ENCODE measurements around the gene ATP8B4. TPM values are rescaled to one million over a fixed set of nuclear protein-coding genes. Genes with fewer than 3 reads are reported as not detected.

ATP8B4 gene
- total RNA-seq, 2 donors from 2014 or later = 16.8 to 16.9 TPM

- H3K9me3 ChIP-seq = no peaks in the 10 kb centered on the region
- H3K4me1 ChIP-seq (ENCODE audit: control insufficient read depth in 1 of 2, low read depth in 2 of 2) = no peaks in the 10 kb centered on the region
- H3K27me3 ChIP-seq (replicated peaks; ENCODE audit: insufficient read depth) = no peaks in the 10 kb centered on the region
- H3K36me3 ChIP-seq = no peaks in the 10 kb centered on the region
- no peak overlapping the region for H3K27ac ChIP-seq
- no peak overlapping the region for H3K4me3 ChIP-seq
- DNase-seq (ENCODE audit: low spot score) (no peak), ATAC-seq (ENCODE audit: insufficient number of reproducible peaks, low FRiP score, low read depth) (no peak)
- no peak for TF ChIP-seq CTCF (IDR thresholded peaks at IDR 0.05)
These were observed 94.8 kb downstream of the ATP8B4 start for GRCh38 chr15:50024281-50024680.

GRCh38 chr15:50018491-50018890 lies 100.5 kb downstream of the ATP8B4 start:
- Histone ChIP-seq H3K9me3 (no peaks in the 10 kb centered on the region), H3K27ac (no peak overlapping the region), H3K4me3 (no peak overlapping the region), H3K36me3 (no peaks in the 10 kb centered on the region), H3K27me3 (replicated peaks; ENCODE audit: insufficient read depth) (no peaks in the 10 kb centered on the region), H3K4me1 (ENCODE audit: control insufficient read depth in 1 of 2, low read depth in 2 of 2) (no peaks in the 10 kb centered on the region)
- ATAC-seq (ENCODE audit: insufficient number of reproducible peaks, low FRiP score, low read depth) (no peak), DNase-seq (ENCODE audit: low spot score) (no peak)
- no peak for TF ChIP-seq CTCF (IDR thresholded peaks at IDR 0.05)

- Histone ChIP-seq H3K27me3 (replicated peaks; ENCODE audit: insufficient read depth) (no peaks in the 10 kb centered on the region), H3K27ac (no peak overlapping the region), H3K4me1 (ENCODE audit: control insufficient read depth in 1 of 2, low read depth in 2 of 2) (no peaks in the 10 kb centered on the region), H3K36me3 (no peaks in the 10 kb centered on the region), H3K9me3 (no peaks in the 10 kb centered on the region), H3K4me3 (no peak overlapping the region)
- ATAC-seq (ENCODE audit: insufficient number of reproducible peaks, low FRiP score, low read depth) (no peak), DNase-seq (ENCODE audit: low spot score) (no peak)
- TF ChIP-seq CTCF (IDR thresholded peaks at IDR 0.05) = no peak
These were observed 101.5 kb downstream of the ATP8B4 start for GRCh38 chr15:50017522-50017921.

- no peaks in the 10 kb centered on the region for H3K36me3 ChIP-seq
- no peak for TF ChIP-seq CTCF (IDR thresholded peaks at IDR 0.05)
- H3K4me3 ChIP-seq = no peak overlapping the region
- H3K27me3 ChIP-seq (replicated peaks; ENCODE audit: insufficient read depth) = no peaks in the 10 kb centered on the region
- H3K9me3 ChIP-seq = no peaks in the 10 kb centered on the region
- no peak for DNase-seq (ENCODE audit: low spot score)
- H3K27ac ChIP-seq = no peak overlapping the region
- ATAC-seq (ENCODE audit: insufficient number of reproducible peaks, low FRiP score, low read depth) = no peak
- peaks cover 1 to 5% of the 10 kb centered on the region in 2 donors for H3K4me1 ChIP-seq (ENCODE audit: control insufficient read depth in 1 of 2, low read depth in 2 of 2)
These were observed 102.1 kb downstream of the ATP8B4 start for GRCh38 chr15:50016951-50017350.

GRCh38 chr15:50012790-50013189 lies 106.2 kb downstream of the ATP8B4 start:
- Histone ChIP-seq H3K36me3 (no peaks in the 10 kb centered on the region), H3K4me3 (no peak overlapping the region), H3K27me3 (replicated peaks; ENCODE audit: insufficient read depth) (no peaks in the 10 kb centered on the region), H3K9me3 (no peaks in the 10 kb centered on the region), H3K4me1 (ENCODE audit: control insufficient read depth in 1 of 2, low read depth in 2 of 2) (peaks cover 5 to 6% of the 10 kb centered on the region in 2 donors), H3K27ac (no peak overlapping the region)
- ATAC-seq (ENCODE audit: insufficient number of reproducible peaks, low FRiP score, low read depth) (no peak), DNase-seq (ENCODE audit: low spot score) (no peak)
- no peak for TF ChIP-seq CTCF (IDR thresholded peaks at IDR 0.05)
